ENCODE measurements around the gene KIAA1328.

- TF ChIP-seq POLR2A (IDR thresholded peaks at IDR 0.05), result no peak
- TF ChIP-seq, protein P1, sequence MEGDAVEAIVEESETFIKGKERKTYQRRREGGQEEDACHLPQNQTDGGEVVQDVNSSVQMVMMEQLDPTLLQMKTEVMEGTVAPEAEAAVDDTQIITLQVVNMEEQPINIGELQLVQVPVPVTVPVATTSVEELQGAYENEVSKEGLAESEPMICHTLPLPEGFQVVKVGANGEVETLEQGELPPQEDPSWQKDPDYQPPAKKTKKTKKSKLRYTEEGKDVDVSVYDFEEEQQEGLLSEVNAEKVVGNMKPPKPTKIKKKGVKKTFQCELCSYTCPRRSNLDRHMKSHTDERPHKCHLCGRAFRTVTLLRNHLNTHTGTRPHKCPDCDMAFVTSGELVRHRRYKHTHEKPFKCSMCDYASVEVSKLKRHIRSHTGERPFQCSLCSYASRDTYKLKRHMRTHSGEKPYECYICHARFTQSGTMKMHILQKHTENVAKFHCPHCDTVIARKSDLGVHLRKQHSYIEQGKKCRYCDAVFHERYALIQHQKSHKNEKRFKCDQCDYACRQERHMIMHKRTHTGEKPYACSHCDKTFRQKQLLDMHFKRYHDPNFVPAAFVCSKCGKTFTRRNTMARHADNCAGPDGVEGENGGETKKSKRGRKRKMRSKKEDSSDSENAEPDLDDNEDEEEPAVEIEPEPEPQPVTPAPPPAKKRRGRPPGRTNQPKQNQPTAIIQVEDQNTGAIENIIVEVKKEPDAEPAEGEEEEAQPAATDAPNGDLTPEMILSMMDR (IDR thresholded peaks at IDR 0.05 in 4 of 5, conservative IDR thresholded peaks at IDR 0.05 in 1 of 5), result no peak
These were observed 66.7 kb downstream of the KIAA1328 start for GRCh38 chr18:36895606-36896005.
